Central memory CD8-positive, alpha-beta T cell (primary cell): Measurements from ENCODE around the gene SLIT3.

ENCODE experiments used
- ATAC-seq: fragments of 150-1000 bp; cut with Tn5 transposase; replicated peaks from 2 replicates; pipeline ENCODE4 v1.10.0; 2022; ENCODE audit warnings: mild to moderate bottlenecking, moderate FRiP score, moderate number of reproducible peaks; ENCODE audit not compliant: poor library complexity, severe bottlenecking; ENCODE audit errors: extremely low read depth
- DNase-seq, 2 donors: peaks; one replicate each; pipeline ENCODE4 v3.0.0; 2021; ENCODE audit warnings: low spot score in 2 of 2
- H3K27ac Mint-ChIP-seq: one replicate; pipeline ENCODE4 v1.8.0; 2022; ENCODE audit warnings: low read depth, mild to moderate bottlenecking, moderate library complexity, mixed read lengths
- H3K27me3 Mint-ChIP-seq: one replicate; pipeline ENCODE4 v1.8.0; 2022; ENCODE audit warnings: mixed read lengths
- H3K36me3 Mint-ChIP-seq: one replicate; pipeline ENCODE4 v1.8.0; 2022; ENCODE audit warnings: mild to moderate bottlenecking, moderate library complexity, mixed read lengths; ENCODE audit not compliant: insufficient read depth
- H3K4me1 Mint-ChIP-seq: one replicate; pipeline ENCODE4 v1.8.0; 2022; ENCODE audit warnings: mixed read lengths
- H3K4me3 Mint-ChIP-seq: one replicate; pipeline ENCODE4 v1.8.0; 2022; ENCODE audit warnings: mild to moderate bottlenecking, moderate library complexity, mixed read lengths
- H3K9me3 Mint-ChIP-seq: one replicate; pipeline ENCODE4 v1.8.0; 2022; ENCODE audit warnings: mixed read lengths

Gene SLIT3

DNA sequence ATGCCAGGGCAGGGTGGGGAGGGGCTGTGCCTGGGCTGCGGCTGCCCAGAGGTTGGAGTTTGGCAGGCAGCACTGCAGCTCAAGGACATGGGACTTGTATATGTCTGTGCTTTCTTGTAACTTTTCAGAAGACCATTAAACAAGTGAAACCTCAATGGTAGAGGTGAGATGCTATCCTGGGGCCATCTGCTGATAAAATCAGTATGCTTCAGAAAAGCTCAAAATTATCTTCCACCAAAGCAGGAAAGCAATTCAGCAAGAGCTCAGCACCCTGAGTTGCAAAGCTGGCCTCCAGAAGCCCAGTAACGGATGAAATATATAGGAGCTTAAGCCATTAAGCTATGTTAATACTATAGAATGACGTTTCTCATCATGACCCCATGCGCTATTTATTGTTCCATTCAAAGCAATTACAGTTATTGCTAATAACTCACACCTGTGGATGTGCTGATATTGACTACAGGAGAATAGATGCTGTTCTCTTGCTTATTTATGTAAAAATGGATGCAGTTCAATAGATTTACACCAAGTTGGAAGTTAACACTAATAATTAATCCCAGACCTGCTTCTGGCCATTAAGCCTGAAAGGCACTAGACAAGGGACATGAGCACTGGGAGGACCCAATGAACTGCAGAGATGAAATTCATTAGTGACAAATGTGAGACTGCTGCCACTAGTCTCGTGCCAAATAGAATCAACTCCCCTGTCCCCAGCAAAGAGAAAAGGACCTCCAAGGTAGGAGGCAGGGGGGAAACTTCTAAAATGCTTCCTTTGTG is 405.5 kb downstream of the SLIT3 start:
- ATAC-seq (no peak), DNase-seq (no peak)
- Mint-ChIP-seq H3K4me1 (peaks cover 5% of the 10 kb centered on the region), H3K36me3 (peaks cover 2% of the 10 kb centered on the region), H3K4me3 (no peak overlapping the region), H3K27ac (no peak overlapping the region), H3K27me3 (peaks cover 40% of the 10 kb centered on the region), H3K9me3 (no peaks in the 10 kb centered on the region)

DNA sequence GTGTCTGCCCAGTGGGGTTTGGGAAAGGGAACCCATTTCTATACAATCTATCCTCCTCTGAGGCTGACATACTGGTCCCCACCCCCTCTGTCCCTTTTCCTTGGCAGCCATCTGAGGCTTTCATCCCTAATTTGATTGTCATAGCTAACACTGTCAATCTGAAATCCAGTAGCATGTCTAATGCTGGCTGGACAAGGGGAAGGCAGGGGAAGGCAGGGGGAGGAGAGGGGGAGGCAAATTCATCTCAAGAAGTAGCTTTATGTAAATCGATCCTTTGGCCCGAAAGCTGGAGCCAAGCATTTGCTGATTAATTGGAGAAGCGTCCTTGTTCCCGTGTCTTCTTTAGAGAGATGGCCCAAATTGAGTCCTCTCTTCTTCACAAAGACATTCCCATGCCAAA is 407.7 kb downstream of the SLIT3 start:
- Mint-ChIP-seq H3K4me3 (no peak overlapping the region), H3K27ac (no peak overlapping the region), H3K4me1 (no peaks in the 10 kb centered on the region), H3K9me3 (no peaks in the 10 kb centered on the region), H3K36me3 (peaks cover 2% of the 10 kb centered on the region), H3K27me3 (peaks cover 41% of the 10 kb centered on the region)
- DNase-seq (no peak), ATAC-seq (no peak)

GRCh38 chr5:168892618-168893186 is 408.2 kb downstream of the SLIT3 start:
- H3K27ac Mint-ChIP-seq: no peak overlapping the region
- peaks cover 2% of the 10 kb centered on the region for H3K36me3 Mint-ChIP-seq
- H3K27me3 Mint-ChIP-seq: peaks cover 47% of the 10 kb centered on the region
- no peak for ATAC-seq
- H3K9me3 Mint-ChIP-seq: no peaks in the 10 kb centered on the region
- no peak for DNase-seq
- H3K4me3 Mint-ChIP-seq: no peak overlapping the region
- H3K4me1 Mint-ChIP-seq: no peaks in the 10 kb centered on the region

GRCh38 chr5:168890816-168891812 is 409.8 kb downstream of the SLIT3 start:
- DNase-seq (no peak), ATAC-seq (no peak)
- Mint-ChIP-seq H3K4me3 (no peak overlapping the region), H3K36me3 (no peaks in the 10 kb centered on the region), H3K27ac (no peak overlapping the region), H3K9me3 (no peaks in the 10 kb centered on the region), H3K27me3 (peaks cover 35% of the 10 kb centered on the region), H3K4me1 (no peaks in the 10 kb centered on the region)

- Mint-ChIP-seq H3K4me3 (no peak overlapping the region), H3K36me3 (no peaks in the 10 kb centered on the region), H3K4me1 (no peaks in the 10 kb centered on the region), H3K27ac (no peak overlapping the region), H3K27me3 (peaks cover 21% of the 10 kb centered on the region), H3K9me3 (no peaks in the 10 kb centered on the region)
- ATAC-seq (no peak), DNase-seq (no peak)
These were observed 411.9 kb downstream of the SLIT3 start for GRCh38 chr5:168889039-168889438.

DNA sequence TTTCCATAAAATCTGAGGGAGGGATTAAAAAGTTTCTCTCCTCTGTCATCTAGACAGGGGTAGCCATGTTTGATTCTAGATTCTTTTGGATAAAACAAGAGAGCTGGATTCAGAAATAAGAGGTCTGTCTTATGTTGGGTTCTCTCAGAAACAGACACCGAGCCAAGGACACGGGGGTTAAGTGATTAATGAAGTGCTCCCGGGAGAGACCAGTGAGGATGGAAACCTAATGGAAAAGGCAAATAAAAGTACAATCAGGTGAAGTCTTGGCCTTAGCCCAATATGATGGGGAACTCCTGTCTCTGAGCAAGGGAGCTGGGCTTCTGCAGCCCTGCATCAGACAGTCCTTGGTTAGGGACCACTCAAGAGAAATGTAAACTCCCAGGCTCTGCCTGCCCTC is 413.0 kb downstream of the SLIT3 start:
- ATAC-seq (no peak), DNase-seq (no peak)
- Mint-ChIP-seq H3K9me3 (no peaks in the 10 kb centered on the region), H3K4me3 (no peak overlapping the region), H3K27ac (no peak overlapping the region), H3K27me3 (peaks cover 19% of the 10 kb centered on the region), H3K4me1 (no peaks in the 10 kb centered on the region), H3K36me3 (no peaks in the 10 kb centered on the region)

DNA sequence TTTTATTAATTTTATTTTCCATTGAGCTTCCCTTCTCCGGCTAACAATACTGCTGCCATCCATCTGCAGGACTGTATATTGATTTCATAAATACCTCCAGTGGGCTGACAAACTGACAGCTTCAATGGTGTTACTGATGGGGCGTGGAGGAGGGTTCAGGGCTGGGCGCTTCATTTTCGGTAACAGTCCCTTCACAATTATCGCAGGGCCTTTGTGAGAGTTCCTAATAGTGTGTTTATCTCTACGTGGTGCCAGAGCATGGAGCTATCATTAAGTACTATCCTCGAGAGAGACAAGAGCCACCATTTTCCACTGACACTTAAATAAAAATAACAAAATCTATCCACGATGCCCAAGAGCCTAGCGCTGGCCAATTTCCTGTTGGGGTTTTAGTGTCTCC is 414.8 kb downstream of the SLIT3 start:
- H3K9me3 Mint-ChIP-seq: no peaks in the 10 kb centered on the region
- no peaks in the 10 kb centered on the region for H3K4me1 Mint-ChIP-seq
- ATAC-seq (no peak), DNase-seq (no peak)
- H3K27me3 Mint-ChIP-seq: peaks cover 12% of the 10 kb centered on the region
- H3K36me3 Mint-ChIP-seq: no peaks in the 10 kb centered on the region
- H3K4me3 Mint-ChIP-seq: no peak overlapping the region
- no peak overlapping the region for H3K27ac Mint-ChIP-seq

DNA sequence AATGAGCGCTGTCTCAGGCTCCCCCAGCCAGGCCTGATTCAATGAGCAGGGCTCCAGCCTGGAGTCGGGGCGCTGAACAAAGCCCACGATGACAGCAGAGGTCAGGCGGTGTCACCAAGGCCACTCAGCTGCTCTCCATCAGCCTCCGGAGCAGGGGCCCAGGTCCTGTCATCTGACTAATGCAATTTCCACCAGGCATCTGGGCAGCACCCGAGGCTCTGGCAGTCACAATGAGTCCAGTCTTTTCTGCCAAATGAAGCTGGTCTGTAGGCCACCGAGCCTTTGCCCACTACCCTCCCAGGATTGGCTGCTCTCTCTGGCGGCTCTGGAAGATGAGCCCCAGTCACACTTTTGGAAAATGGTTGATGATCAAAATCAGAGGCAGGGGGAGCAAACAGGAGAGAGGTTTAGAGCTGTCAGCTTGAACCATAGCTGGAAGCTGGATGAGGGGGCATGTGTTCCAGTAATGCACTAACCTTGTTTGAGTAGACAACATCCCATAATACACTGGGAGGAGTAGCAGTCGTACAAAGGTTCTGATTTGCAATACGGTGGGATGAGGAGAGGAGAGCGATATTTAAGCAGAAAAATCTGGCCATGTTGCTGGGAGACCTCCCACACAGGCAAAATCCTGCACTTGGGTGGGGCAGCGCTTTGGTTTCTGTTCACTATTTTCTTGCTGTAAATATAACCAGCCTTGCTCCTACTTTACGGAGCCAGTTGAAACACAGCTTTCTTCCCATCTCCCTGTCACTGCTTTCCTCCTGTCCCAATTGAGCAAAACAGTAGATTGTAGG is 415.4 kb downstream of the SLIT3 start:
- Mint-ChIP-seq H3K27me3 (peaks cover 9% of the 10 kb centered on the region), H3K4me3 (no peak overlapping the region), H3K4me1 (no peaks in the 10 kb centered on the region), H3K27ac (no peak overlapping the region), H3K9me3 (no peaks in the 10 kb centered on the region), H3K36me3 (no peaks in the 10 kb centered on the region)
- no peak for DNase-seq
- no peak for ATAC-seq

GRCh38 chr5:168883991-168884390 is 416.9 kb downstream of the SLIT3 start:
- Mint-ChIP-seq H3K9me3 (no peaks in the 10 kb centered on the region), H3K4me3 (no peak overlapping the region), H3K36me3 (no peaks in the 10 kb centered on the region), H3K4me1 (no peaks in the 10 kb centered on the region), H3K27me3 (peaks cover 17% of the 10 kb centered on the region), H3K27ac (no peak overlapping the region)
- DNase-seq (no peak), ATAC-seq (no peak)

GRCh38 chr5:168883281-168883741 is 417.6 kb downstream of the SLIT3 start:
- ATAC-seq (no peak), DNase-seq (no peak)
- H3K9me3 Mint-ChIP-seq: no peaks in the 10 kb centered on the region
- no peaks in the 10 kb centered on the region for H3K36me3 Mint-ChIP-seq
- no peak overlapping the region for H3K4me3 Mint-ChIP-seq
- no peak overlapping the region for H3K27ac Mint-ChIP-seq
- H3K27me3 Mint-ChIP-seq: peaks cover 16% of the 10 kb centered on the region
- H3K4me1 Mint-ChIP-seq: no peaks in the 10 kb centered on the region

- ATAC-seq: no peak
- Mint-ChIP-seq H3K27ac (no peak overlapping the region), H3K4me3 (no peak overlapping the region), H3K36me3 (no peaks in the 10 kb centered on the region), H3K4me1 (no peaks in the 10 kb centered on the region), H3K9me3 (no peaks in the 10 kb centered on the region), H3K27me3 (peaks cover 11% of the 10 kb centered on the region)
- DNase-seq: no peak
These were observed 418.7 kb downstream of the SLIT3 start for GRCh38 chr5:168882283-168882682.
